GM21423 (cell line): Measurements from ENCODE around the gene GUCD1.

ENCODE experiments used
- ATAC-seq: cut with Tn5 transposase; IDR thresholded peaks from one replicate; pipeline ENCODE4 v1.9.1; 2021; ENCODE audit warnings: mild to moderate bottlenecking, moderate library complexity; ENCODE audit not compliant: unreplicated experiment

Gene GUCD1

DNA sequence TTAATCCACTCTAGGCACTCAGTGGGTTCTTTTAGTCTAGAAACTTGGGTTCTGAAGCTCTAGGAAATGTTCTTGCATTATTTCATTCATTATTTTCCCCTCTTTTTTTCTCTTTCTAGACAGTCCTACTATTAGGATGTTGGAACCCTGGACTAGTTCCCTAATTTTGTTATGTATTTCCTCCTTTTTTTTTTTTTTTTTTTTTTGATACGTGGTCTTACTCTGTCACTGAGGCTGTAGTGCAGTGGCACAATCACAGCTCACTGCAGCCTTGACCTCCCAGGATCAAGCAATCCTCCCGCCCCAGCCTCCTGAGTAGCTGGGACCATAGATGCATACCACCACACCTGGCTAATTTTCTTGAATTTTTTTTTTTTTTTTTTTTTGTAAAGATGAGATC is 50.4 kb downstream of the GUCD1 start:
- no peak for ATAC-seq

DNA sequence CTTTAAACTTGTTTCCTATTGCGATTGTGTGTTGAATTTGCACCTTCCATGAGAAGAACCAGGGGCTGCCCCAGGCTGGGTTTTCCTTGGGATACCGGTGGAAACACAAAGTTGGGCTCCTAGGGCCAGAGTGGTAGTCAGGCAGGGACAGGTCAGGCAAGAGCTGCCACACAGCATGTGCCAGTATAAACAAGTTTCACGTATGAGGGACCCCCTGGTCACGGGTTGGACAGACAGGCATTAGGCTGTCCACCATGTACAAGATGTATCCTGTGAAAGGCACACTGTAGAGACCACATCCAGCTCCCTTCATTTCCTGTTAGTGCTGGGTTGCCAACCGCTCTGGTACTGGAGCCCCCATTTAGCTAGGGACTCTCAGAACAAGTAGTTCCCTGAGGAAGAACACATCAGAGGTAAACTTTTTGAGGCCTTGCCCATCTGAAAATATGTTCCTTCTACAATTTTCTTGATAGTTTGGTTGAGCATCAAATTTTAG is 51.0 kb downstream of the GUCD1 start:
- ATAC-seq, result no peak

- ATAC-seq, result no peak
Measured at GRCh38 chr22:24503137-24503842, 51.6 kb downstream of the GUCD1 start.

DNA sequence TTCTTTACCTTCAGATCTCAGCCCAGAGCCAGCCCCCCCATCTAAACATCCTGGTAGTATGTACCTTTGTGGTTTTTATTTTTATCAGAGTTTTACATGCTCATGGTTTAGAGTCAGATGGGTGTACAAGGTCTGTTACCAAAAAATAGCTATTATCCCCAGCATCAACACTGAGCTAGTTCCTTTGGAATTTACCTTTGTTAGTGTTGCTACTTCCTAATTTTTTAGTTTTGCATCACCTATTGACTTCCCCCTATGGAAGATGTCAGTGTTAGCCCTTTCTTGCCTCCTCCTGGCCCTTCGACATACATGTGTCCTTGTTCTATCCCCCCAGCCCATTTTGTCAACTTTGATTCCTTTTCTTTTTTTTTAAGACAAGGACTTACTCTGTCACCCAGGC is 52.4 kb downstream of the GUCD1 start:
- no peak for ATAC-seq

DNA sequence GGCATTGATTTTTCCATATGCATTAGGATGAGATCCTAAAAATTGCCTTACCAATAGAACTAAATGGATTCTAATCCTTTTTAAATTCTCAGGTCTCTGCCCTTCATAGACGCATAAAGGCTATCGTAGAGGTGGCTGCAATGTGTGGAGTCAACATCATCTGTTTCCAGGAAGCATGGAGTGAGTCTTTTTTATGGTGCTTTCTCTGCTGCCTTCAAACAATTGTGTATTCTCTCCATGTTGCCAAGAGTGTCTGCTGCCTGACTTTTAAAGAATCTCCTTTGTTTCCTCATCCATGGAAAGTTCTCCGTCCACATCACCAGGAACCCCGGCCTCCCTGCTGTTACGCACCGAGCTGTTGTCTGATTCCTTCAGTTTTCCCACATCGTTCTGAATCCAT is 52.9 kb downstream of the GUCD1 start:
- ATAC-seq, result no peak

GRCh38 chr22:24501301-24502005 is 53.5 kb downstream of the GUCD1 start:
- ATAC-seq, result no peak

- no peak for ATAC-seq
Measured at GRCh38 chr22:24500277-24500820, 54.6 kb downstream of the GUCD1 start.

DNA sequence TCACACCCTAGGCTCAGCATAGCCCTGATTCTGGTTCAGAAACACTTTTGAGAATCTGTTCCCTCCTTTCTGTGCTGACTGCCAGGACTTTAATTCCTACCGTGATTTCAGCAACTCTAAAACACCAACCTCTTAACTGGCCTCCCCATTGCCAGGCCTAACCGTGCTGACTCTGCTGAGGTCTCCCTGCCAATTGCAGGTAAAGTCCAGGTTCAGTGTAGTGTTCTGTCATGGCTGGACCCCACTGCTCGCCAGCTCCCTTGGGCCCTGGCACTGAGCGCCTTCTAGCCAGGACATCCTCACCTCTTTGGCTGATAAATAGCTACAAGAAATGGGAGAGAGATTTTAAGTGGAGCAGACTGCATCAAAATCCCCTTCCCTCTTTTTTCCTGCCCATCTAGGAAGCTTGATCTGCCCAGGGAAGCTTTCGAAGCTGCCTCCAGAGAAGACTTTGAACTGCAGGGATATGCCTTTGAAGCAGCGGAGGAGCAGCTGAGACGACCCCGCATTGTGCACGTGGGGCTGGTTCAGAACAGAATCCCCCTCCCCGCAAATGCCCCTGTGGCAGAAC is 55.1 kb downstream of the GUCD1 start:
- no peak for ATAC-seq

GRCh38 chr22:24498824-24499223 is 56.1 kb downstream of the GUCD1 start:
- no peak for ATAC-seq

GRCh38 chr22:24497841-24498258 is 57.1 kb downstream of the GUCD1 start:
- no peak for ATAC-seq

GRCh38 chr22:24496661-24497060 is 58.3 kb downstream of the GUCD1 start:
- ATAC-seq, result no peak

- no peak for ATAC-seq
Measured at GRCh38 chr22:24496234-24496633, 58.7 kb downstream of the GUCD1 start.

DNA sequence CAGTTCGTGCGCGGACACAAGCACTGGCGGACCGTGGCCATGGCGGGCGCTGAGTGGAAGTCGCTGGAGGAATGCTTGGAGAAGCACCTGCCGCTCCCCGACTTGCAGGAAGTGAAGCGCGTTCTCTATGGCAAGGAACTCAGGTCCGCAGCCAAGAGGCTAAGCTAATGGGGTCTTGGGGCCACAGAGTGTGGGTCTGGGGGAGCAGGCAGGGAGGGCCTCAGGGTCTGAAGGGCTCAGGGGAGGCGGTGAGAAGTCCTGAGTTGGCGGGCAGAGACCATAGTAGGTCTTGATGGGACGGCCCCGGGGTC is 59.6 kb downstream of the GUCD1 start:
- no peak for ATAC-seq

GRCh38 chr22:24494528-24495364 is 60.2 kb downstream of the GUCD1 start, which contains the start of gene UPB1:
Gene UPB1, plus strand, starts transcription at chr22:24495332. Its CDS starts 72 bp downstream, at chr22:24495404.
- ATAC-seq, result no peak

DNA sequence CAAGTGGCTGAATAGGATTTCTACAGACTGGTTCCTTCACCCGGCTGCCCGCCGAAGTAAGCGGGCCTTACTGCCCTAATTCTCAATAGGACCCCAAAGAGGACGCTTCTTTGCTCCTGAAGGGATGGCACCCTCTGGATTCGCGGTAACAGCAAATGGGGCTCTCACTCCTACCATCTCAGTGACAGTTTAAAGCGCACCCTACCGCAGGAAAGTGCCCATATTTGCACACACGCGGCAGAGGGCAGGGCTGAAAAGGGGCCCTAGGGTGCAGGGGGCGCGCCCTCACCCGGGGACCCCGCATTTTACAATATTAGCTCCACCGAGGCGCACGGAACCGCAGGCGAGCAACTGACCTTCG is 60.8 kb downstream of the GUCD1 start:
- no peak for ATAC-seq

DNA sequence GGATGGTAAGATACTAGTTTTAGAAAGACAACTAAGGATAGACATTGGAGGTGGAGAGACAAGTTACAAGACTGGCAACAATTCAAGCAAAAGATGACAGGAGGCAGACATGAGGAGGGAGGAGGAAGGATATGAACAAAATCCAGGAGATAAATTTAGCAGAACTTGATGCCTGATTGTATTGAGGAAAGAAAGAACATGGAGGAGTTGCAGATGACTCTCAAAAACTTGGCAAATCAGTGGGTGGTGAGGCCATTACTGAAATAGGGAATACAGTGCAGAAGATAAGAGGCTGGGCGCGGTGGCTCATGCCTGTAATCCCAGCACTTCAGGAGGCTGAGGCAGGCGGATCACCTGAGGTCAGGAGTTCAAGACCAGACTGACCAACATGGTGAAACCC is 62.5 kb downstream of the GUCD1 start:
- no peak for ATAC-seq
